Erythroblast (primary cell): ENCODE results near the gene DEGS1.

ENCODE experiments used
- DNase-seq, 2 experiments: peaks; one replicate each; lab custom pipeline; 2025; lab: John Stamatoyannopoulos, UW
- GATA1 ChIP-seq: IDR thresholded peaks from 2 replicates; pipeline ENCODE4 v1.6.1; 2011; ENCODE audit warnings: low read depth, mild to moderate bottlenecking, control low read depth, low read length, moderate library complexity
- POLR2A ChIP-seq: IDR thresholded peaks from 2 replicates; pipeline ENCODE4 v1.6.1; 2011; ENCODE audit warnings: mild to moderate bottlenecking, low read length

Gene DEGS1

GRCh38 chr1:224182866-224183590, at the start of gene DEGS1:
Gene DEGS1 (plus strand): TSS chr1:224183240. CDS start chr1:224183337, 97 bp downstream.
- DNase-seq: peak; percentile 89 to 93
- TF ChIP-seq GATA1: no peak
- TF ChIP-seq POLR2A: peak; percentile 70

GRCh38 chr1:224133741-224134299, 49.2 kb upstream of the DEGS1 start:
- DNase-seq: no peak
- no peak for TF ChIP-seq POLR2A
- TF ChIP-seq GATA1: no peak

DNA sequence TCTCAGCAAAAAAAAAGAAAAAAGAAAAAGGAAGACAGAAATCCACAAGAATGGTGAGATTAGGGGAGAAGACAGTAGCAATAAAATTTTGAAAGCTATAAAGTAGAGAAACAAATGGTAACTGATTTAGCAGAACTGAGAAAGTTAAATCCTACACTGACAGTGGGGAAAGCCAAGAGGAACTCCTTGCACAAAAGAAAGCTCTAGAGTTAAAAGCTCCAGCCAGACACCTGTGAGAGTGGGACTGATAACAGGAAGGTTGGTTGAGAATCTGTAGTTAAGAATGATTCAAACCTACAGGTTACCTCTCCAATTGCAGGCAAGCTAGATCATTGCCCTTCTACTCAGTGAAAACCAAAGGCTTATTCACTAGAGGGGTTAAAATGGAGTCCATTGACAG, 45.5 kb upstream of the DEGS1 start:
- no peak for TF ChIP-seq GATA1
- TF ChIP-seq POLR2A: no peak
- DNase-seq: no peak

GRCh38 chr1:224138198-224138597, 44.8 kb upstream of the DEGS1 start:
- no peak for DNase-seq
- TF ChIP-seq POLR2A (no peak), GATA1 (no peak)

DNA sequence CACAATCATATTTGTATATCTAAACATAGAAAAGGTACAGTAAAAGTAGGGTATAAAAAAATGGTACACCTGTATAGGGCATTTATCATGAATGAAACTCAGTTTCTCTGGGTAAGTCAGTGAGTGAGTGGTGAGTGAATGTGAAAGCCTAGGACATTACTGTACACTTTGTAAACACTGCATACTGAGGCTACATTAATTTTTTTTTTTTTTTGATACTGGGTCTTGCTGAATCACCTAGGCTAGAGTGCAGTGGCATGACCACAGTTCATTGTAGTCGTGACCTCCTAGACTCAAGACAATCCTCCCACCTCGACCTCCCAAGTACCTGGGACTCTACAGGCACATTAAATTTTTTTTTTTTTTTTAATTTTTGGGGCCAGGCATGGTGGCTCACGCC, 41.3 kb upstream of the DEGS1 start:
- DNase-seq: no peak
- TF ChIP-seq GATA1 (no peak), POLR2A (no peak)

DNA sequence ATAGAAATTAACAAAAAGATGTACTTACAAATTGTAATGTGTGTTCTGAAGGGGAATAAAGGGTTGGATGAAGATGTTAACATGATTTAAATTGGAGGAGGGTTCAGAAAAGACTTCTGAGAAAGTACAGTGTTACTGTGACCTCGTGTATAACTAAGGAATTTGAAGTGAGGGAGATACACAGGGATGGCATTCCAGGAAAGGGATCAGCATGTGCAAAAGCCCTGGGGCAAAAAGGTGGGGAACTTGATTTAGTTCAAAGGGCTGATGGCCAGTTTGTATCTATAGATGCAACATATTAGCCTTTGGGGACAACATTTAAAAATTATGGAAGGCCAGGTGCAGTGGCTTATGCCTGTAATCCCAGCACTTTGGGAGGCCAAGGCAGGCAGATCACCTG, 33.3 kb upstream of the DEGS1 start:
- TF ChIP-seq GATA1: no peak
- no peak for TF ChIP-seq POLR2A
- no peak for DNase-seq

DNA sequence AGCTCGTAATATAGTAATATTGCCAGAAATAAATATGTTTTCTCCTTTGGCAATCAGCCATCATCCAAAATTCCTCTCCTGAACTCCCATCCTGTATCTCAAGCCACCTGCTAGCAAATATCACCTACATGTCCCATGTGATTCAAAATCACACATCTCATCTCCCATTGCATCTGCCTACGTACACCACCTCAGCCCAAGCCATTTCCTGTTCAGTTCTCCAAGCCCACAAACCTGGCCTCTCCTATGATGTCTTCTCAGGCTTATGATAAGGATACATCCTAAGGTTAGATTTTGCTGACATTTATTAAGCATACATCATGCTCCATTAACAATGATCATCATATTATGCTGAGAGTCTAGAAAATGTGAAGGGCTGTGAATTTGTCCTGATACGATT, 31.9 kb upstream of the DEGS1 start:
- TF ChIP-seq POLR2A (no peak), GATA1 (no peak)
- DNase-seq: no peak

DNA sequence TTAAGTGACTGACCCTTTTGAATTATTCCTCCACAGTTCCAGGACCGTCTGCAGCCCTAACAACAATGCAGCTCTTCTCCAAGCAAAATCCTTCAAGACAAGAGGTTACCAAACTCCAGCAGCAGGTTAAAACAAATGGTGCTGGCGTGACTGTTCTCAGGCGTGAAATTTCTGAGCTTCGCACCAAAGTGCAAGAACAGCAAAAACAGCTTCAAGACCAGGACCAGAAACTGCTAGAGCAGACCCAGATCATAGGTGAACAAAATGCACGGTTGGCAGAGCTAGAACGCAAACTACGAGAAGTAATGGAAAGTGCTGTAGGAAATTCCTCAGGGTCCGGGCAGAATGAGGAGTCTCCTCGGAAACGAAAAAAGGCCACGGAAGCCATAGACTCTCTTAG, 25.7 kb upstream of the DEGS1 start:
- DNase-seq: no peak
- TF ChIP-seq POLR2A (no peak), GATA1 (no peak)

- no peak for TF ChIP-seq POLR2A
- TF ChIP-seq GATA1: no peak
These were observed 23.5 kb upstream of the DEGS1 start for GRCh38 chr1:224159541-224159940.

DNA sequence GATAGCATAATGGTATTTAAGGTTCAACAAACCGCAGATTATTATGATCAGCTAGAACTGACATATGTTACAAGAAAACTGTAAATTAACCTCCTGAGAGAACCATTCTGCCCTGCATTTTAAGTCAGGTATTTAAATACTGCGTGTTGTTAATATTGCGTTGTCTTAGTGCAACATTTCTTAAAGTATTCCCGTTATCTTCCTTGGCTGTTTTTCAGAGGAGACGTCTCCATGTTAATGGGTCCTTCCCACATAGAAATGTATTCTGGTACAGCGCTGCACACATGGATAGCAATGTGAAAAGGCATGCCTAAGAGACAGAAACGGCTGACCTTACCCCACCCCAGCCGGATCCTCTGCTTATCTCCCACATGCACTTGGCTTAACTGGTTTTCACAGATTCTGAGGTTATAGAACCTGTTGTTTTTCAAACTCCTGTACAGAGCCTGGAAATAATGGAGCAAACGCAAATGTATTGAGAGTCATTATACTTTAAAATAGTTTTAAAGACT, 22.8 kb upstream of the DEGS1 start:
- TF ChIP-seq GATA1: no peak
- peak; percentile 20 for TF ChIP-seq POLR2A

More at GRCh38 chr1:224159541-224159940, 23.5 kb upstream of the DEGS1 start:
- no peak for DNase-seq

DNA sequence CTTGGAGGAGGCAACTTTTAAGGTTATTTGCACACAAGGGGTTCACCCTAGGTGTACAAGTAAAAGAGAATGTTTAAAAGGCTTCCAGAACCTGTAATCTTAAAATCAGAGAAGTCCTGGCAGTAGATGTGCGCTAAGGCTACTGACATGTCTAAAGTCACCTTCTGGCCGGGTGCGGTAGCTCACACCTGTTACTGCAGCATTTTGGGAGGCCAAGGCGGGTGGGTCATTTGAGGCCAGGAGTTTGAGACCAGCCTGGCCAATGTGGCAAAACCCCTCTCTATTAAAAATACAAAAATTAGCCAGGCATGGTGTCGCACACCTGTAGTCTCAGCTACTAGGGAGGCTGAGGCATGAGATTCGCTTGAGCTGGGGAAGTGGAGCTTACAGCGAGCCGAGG, 20.3 kb upstream of the DEGS1 start:
- TF ChIP-seq POLR2A: no peak
- TF ChIP-seq GATA1: no peak
- no peak for DNase-seq

More for the DNA sequence above, 22.8 kb upstream of the DEGS1 start:
- DNase-seq: peak; percentile 89 to 93

- TF ChIP-seq GATA1: no peak
- TF ChIP-seq POLR2A: no peak
- DNase-seq: no peak
These were observed 19.7 kb upstream of the DEGS1 start for GRCh38 chr1:224163311-224163710.

DNA sequence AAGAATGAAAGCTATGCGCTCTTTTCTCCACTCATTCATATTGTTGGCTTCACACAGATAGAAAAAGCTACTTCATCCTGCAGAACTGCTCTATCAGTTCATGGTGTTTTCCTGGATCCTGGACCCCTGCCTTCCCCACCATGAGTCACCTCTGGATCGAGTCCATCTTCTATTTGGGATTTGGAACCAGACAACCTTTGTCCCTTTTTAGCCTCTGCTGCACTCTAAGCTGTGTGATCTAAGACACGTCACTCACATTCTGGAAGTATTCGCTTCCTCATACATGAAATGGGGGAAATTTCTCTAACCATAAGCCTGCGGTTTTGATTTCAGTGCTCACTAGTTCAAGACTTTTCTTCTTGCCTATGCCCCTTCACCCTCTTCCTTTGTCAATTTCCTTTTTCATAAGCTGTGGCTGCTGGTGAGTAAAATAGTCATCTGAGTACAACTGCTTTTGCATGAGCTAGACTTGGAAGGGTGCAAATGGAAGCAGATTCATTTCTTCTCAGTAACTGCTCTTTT, 14.1 kb upstream of the DEGS1 start:
- no peak for DNase-seq

GRCh38 chr1:224169718-224170270, 13.2 kb upstream of the DEGS1 start:
- TF ChIP-seq GATA1: no peak
- no peak for TF ChIP-seq POLR2A
- DNase-seq: no peak

More for the DNA sequence above, 14.1 kb upstream of the DEGS1 start:
- no peak for TF ChIP-seq POLR2A
- TF ChIP-seq GATA1: no peak

- TF ChIP-seq POLR2A (no peak), GATA1 (no peak)
- no peak for DNase-seq
These were observed 12.7 kb upstream of the DEGS1 start for GRCh38 chr1:224170343-224170742.
